HFFc6 (cell line): ENCODE data around the gene E2F1. TPM values are rescaled to one million over a fixed set of nuclear protein-coding genes. Genes with fewer than 3 reads are reported as not detected.
"Not testable (repeated sequence)": the region's sequence is repeated elsewhere in the genome, so short reads cannot be mapped to it uniquely, and the experiment has no call there.

ENCODE experiments used
- DNase-seq: peaks from one replicate; pipeline ENCODE4 v3.0.0-alpha.2; 2018
- H3K27ac Mint-ChIP-seq: 2 replicates; pipeline ENCODE4 v1.8.0; 2020; ENCODE audit warnings: mild to moderate bottlenecking, mixed read lengths
- H3K27me3 Mint-ChIP-seq: 2 replicates; pipeline ENCODE4 v1.8.0; 2021; ENCODE audit warnings: mild to moderate bottlenecking, moderate library complexity, mixed read lengths; ENCODE audit not compliant: insufficient read depth
- H3K36me3 Mint-ChIP-seq: 2 replicates; pipeline ENCODE4 v1.8.0; 2021; ENCODE audit warnings: low read depth, mixed read lengths
- H3K4me1 Mint-ChIP-seq: 2 replicates; pipeline ENCODE4 v1.8.0; 2020; ENCODE audit warnings: low read depth, mixed read lengths
- H3K4me3 Mint-ChIP-seq: 2 replicates; pipeline ENCODE4 v1.8.0; 2020; ENCODE audit warnings: mild to moderate bottlenecking, moderate library complexity, mixed read lengths
- H3K9me3 Mint-ChIP-seq: 2 replicates; pipeline ENCODE4 v1.8.0; 2020; ENCODE audit warnings: mild to moderate bottlenecking, mixed read lengths
- CTCF ChIP-seq: fragments of 200-600 bp; sonication (generic); IDR thresholded peaks from 2 replicates; pipeline ENCODE4 v1.5.0; 2021; ENCODE audit warnings: antibody characterized with exemption, mild to moderate bottlenecking
- total RNA-seq, 6 experiments: library from RNA; stranded (reverse); fragmentation: NEBNext Ultra II Directional; extraction: Animal tissue kit (Norgen Biotek cat#: 25700); gene quantifications; 2 replicates in 1 of 6; 3 replicates in 5 of 6; pipeline ENCODE4 v1.2.3, GENCODE V29; 2021

Gene E2F1
- total RNA-seq, 6 experiments from 2014 or later = 11.3 to 21.7 (median 20.2) TPM

DNA sequence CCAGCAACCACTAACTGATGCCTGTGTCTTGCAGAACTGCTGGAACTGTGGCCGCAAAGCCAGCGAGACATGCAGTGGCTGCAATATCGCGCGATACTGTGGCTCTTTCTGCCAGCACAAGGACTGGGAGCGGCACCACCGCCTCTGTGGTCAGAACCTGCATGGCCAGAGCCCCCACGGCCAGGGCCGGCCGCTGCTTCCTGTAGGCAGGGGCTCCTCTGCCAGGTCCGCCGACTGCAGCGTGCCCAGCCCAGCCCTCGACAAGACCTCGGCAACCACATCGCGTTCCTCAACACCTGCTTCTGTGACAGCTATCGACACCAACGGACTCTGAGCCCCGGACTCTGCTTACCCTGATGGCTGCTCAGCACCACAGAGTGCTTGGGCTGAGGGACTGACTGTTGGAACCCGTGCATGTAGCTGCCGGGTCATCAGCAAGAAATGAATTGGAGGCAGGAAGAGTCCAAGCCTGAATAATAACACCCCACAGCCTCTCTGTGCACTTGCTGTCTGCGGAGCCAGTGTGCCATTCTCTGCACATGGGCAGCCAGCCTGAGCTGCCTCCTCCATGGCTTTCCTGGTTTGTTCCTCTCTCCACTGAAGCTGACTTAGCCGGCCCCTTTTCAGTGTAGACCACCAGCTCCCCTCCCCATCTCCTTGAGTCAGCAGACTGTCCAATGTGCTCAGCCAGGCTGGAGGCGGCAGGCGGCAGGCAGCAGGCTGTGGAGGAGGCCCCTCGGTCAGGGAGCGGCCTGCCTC, 41.7 kb downstream of the E2F1 start:
- no peak for DNase-seq

GRCh38 chr20:33640287-33640686, 45.9 kb downstream of the E2F1 start:
- Mint-ChIP-seq H3K9me3 (no peaks in the 10 kb centered on the region), H3K27me3 (peaks cover 2% of the 10 kb centered on the region), H3K4me3 (no peak overlapping the region), H3K4me1 (no peaks in the 10 kb centered on the region), H3K27ac (no peak overlapping the region), H3K36me3 (peaks cover 14% of the 10 kb centered on the region; the same call in 1 of the 2 replicates)
- TF ChIP-seq CTCF = no peak
- no peak for DNase-seq

More for the DNA sequence above, 41.7 kb downstream of the E2F1 start:
- Mint-ChIP-seq H3K4me3 (no peak overlapping the region), H3K36me3 (peaks cover 19% of the 10 kb centered on the region; the same call in 1 of the 2 replicates), H3K4me1 (peaks cover 10% of the 10 kb centered on the region), H3K27me3 (no peaks in the 10 kb centered on the region; the same call in none of the 2 replicates), H3K27ac (no peak overlapping the region), H3K9me3 (no peaks in the 10 kb centered on the region)
- TF ChIP-seq CTCF = no peak

DNA sequence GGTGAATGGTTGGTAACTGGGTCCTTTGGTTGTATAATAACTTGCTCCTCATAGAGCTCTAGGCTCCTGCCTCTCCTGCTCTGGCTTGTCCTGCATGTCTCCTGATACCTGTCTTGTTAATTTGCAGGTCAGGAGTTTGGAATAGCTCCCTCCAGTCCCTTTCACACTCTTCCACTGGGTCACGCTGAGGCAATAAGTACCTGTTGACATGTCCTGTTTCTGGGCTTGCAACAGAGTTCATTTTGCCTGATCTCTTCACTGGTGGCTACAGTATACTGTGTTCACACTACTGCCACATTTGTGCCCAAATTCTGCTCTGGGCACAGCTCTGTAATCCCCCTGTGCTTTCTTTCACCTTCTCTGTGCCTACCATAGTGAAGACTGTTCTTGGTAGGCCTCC, 49.4 kb downstream of the E2F1 start:
- Mint-ChIP-seq H3K4me3 (no peak overlapping the region), H3K27ac (no peak overlapping the region), H3K36me3 (0 out of 2 replicates have a peak, but pooled peaks cover 11% of the 10 kb centered on the region), H3K27me3 (peaks cover 2% of the 10 kb centered on the region; the same call in 1 of the 2 replicates), H3K4me1 (no peaks in the 10 kb centered on the region), H3K9me3 (no peaks in the 10 kb centered on the region)
- TF ChIP-seq CTCF = no peak
- DNase-seq = no peak

DNA sequence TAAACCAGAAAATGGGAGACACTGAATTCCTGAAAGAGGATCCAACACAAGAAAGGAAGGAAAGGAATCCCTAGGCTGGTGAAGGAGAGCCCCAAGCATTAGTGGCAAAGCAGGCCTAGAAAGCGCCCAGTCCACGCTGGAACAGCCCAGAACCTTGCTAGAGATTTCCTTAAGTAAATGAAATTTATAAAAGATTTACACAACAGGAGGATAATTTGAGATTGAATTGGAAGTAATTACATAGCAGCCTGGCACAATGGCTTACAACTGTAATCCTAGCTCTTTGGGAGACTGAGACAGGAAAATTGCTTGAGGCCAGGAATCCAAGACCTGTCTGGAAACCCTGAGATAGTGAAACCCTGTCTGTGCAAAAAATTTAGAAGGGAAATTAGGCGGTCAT, 50.8 kb downstream of the E2F1 start:
- Mint-ChIP-seq H3K27ac (no peak overlapping the region), H3K36me3 (peaks cover 13% of the 10 kb centered on the region; the same call in 1 of the 2 replicates), H3K4me1 (no peaks in the 10 kb centered on the region), H3K4me3 (no peak overlapping the region), H3K9me3 (no peaks in the 10 kb centered on the region), H3K27me3 (peaks cover 2% of the 10 kb centered on the region; the same call in 1 of the 2 replicates)
- no peak for DNase-seq
- TF ChIP-seq CTCF = no peak

GRCh38 chr20:33631910-33632309, 54.3 kb downstream of the E2F1 start:
- H3K9me3 Mint-ChIP-seq, H3K36me3 Mint-ChIP-seq, H3K27ac Mint-ChIP-seq: not testable (repeated sequence)

DNA sequence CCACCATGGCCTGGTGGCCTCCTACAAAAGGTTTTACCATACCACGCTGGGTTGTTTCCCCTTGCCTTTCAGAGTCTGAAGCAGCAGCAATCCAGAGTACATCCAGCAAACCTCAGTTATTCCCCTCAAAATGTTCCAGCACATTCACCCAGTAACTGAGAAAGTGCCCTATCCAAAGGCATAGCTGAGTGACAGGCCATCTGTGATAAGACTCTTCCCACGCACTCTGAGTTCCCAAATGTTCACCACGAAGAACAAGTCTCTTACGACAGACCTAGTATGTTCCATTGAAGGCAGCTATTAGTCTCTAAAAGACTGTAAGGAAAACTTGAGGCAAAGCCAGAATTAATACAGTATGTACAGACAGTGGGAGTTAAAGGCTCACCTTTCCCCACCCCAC, 55.7 kb downstream of the E2F1 start:
- Mint-ChIP-seq H3K36me3 (peaks cover 11% of the 10 kb centered on the region; the same call in 1 of the 2 replicates), H3K9me3 (no peaks in the 10 kb centered on the region)
- DNase-seq = no peak

More at GRCh38 chr20:33631910-33632309, 54.3 kb downstream of the E2F1 start:
- H3K27me3 Mint-ChIP-seq, H3K4me3 Mint-ChIP-seq, DNase-seq, H3K4me1 Mint-ChIP-seq: not testable (repeated sequence)

More for the DNA sequence above, 55.7 kb downstream of the E2F1 start:
- Mint-ChIP-seq H3K27me3 (no peaks in the 10 kb centered on the region), H3K27ac (no peak overlapping the region), H3K4me1 (no peaks in the 10 kb centered on the region), H3K4me3 (no peak overlapping the region)
- TF ChIP-seq CTCF = no peak
